GM19397 (cell line): ENCODE measurements around the gene FSTL3.
"Not testable (repeated sequence)": the region's sequence is repeated elsewhere in the genome, so short reads cannot be mapped to it uniquely, and the experiment has no call there.

Experiments used
- ATAC-seq: cut with Tn5 transposase; IDR thresholded peaks from one replicate; pipeline ENCODE4 v1.9.1; 2021; ENCODE audit warnings: mild to moderate bottlenecking, moderate library complexity; ENCODE audit not compliant: unreplicated experiment

FSTL3 gene

DNA sequence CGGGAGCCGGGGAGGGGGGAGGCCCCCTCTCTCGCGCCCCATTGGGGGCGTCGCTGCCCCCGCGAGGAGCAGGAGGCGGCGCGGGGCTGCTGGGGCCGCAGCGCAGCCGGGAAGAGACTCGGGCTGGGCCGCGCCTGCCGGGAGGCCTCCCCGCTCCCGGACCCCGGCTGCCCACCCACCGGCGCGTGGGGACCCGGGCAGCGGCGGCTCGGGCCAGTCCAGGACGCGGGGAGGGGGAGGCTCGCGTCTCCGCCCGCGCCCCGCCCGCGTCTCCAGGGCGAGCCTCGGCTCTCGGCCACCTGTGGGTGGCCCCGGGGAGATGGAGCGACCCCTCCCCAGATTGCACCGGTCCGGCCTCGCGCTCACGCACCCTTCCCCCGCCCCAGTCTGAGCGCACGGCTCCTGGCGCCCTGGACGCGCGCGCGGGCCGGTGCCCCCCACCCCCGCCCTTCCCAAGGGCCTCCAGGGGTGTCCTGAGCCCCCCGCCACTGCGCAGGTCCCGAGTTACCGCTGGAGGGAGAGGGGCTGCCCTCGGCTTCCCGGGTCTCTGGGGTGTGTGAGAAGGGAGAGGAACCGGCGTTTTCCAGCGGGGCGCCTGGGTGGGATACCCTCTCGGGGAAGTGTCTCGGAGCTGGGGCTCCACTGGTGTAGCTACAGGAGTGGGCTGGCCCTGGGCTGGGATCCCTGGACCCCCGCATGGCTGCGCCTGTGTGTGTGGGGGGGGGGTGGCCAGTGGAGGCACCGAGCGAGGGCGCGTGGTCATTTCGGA, 33.2 kb downstream of the FSTL3 start:
- ATAC-seq: no peak

DNA sequence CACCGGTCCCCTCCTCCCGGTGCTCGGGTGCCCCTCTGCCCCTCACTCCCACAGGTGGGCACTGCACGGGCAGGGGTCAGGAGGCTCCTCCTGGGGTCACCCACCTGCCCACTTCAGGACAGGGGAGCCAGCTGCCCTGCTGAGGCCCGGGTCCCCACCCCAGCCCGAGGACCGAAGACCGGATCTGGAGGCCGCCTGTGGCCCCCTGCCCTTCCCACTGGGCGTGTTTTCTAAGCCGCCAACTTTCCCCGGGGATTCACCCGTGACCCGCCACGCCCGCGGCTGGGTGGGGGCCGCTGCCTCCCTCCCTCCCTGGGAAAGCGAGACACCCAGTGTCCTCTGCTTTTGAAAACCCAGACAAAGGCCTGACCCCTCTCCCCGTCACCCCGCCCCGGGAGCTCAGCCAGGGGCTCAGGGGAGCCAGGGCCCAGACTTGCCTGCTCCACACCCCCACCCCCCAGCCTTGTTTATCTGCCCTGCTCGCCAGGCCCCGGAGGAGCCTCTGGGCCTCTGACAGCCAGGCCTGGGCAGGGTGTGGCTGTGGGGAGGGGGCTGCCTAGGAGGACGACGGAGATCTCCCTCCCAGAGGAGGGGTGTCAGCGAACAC, 33.9 kb downstream of the FSTL3 start:
- no peak for ATAC-seq

GRCh38 chr19:710767-711166, 34.6 kb downstream of the FSTL3 start:
- no peak for ATAC-seq

DNA sequence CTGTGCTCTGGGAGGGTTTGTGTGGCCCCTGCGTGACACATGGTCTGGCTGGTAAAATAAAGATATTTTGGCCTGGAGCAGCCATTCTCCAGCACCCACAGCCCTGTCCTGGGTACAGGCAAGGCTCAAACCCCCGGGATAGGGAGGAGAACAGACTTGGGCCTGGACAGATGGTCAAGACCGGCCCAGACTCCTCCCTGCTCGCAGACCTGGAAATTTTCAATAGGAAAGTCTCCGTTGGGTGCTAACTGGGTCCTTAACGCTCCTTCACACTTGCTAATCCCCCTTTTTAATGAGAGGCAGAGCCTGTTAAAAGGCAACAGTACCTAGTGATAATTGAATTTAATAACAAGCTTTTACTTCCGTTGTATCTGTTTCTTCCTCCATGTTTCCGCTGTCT, 35.1 kb downstream of the FSTL3 start:
- no peak for ATAC-seq

GRCh38 chr19:715347-715746, 39.2 kb downstream of the FSTL3 start:
- ATAC-seq: no peak

- no peak for ATAC-seq
Observed at GRCh38 chr19:718251-718951, 42.2 kb downstream of the FSTL3 start.

GRCh38 chr19:718991-719512, 42.9 kb downstream of the FSTL3 start:
- ATAC-seq: no peak

DNA sequence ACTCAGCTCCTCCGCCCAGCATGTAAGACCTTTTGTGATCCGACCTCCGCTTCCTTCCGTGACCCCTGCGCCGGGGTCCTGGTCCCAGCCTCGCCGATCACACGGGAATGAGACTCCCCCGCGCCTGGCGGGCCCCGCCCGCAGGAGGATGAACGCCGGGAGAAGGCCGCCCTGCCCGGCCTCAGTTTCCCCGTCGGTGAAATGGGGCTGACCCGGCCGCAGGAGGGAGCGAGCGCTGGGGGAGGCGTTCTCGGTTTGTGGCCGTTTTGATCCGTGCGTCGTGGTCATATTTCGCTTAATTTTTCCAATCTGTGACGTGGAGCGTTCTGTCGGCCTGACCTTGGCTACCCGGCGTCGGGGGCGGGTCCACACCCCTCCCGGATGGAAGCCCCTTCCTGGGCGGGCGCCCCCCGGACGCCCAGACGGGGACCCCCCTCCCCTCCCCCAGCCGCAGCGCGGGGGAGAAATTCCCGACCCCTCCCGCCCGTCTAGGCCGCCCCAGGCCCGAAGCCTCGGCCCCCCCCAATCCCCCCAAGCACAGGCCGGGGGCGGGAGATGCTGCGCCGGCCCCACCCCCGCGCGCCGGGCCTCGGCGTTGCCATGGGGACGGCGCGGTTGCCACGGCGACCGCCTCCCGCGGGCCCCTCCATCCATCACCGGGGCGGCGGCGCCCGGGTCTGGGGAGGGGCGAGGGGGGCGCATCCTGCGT, 43.6 kb downstream of the FSTL3 start:
- no peak for ATAC-seq

DNA sequence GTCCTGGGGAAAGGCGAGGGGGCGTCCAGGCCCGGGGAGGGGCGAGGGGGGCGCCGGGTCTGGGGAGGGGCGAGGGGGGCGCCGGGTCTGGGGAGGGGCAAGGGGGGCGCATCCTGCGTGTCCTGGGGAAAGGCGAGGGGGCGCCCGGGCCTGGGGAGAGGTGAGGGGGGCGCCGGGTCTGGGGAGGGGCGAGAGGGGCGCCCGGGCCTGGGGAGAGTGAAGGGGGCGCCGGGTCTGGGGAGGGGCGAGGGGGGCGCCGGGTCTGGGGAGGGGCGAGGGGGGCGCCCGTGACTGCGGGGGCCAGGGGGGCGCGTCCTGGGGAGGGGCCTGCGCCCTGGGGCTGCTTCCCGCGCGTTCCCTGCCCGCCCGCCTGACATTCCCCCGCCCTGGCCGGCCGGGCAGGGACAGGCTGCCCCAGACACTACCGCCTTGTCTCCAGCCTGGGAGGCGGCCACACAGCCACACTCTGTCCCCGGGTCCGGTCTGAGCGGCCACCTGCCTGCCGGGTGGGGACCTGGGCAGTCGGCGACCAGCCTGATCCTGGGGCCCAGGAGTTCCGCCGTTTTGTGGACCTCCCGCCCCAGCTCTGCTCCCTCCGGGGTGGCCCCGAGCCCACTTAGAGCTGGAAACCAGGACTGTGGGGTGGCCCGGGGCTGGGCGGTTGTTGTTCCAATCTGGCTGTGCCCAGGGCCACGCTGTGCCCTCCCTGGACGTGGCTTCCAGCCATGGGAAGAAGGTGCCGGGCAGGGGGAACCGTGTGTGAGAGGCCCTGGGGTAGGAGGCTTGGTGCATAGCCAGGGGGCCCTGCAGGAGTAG, 44.4 kb downstream of the FSTL3 start:
- no peak for ATAC-seq

DNA sequence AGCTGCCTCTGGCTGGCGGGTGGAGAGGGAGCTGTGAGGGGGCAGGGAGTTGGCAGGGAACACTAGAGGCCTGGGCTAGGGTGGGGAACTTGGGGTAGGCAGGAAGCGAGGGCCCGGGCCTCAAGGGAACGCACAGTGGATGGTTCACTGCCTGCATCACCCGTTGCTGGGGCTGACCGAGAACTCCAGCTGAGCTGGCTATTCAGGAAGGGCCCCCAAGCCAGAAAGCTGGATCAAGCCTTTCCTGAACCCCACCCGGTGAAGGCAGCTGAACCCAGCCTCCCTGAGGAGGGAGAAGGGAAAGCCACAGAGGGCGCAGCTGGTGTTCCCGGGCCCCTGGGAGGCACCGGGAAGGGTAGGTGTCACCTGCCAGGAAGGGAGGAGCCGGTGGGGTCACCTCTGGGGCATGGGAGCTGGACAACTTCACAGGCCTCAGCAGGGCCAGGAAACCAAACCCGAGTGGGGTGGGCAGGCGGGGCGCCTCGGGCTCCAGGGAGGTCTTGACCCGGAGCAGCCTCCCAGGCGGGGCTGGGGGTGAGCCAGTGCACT, 46.4 kb downstream of the FSTL3 start:
- ATAC-seq: no peak

GRCh38 chr19:723247-723646, 47.1 kb downstream of the FSTL3 start:
- ATAC-seq: no peak

DNA sequence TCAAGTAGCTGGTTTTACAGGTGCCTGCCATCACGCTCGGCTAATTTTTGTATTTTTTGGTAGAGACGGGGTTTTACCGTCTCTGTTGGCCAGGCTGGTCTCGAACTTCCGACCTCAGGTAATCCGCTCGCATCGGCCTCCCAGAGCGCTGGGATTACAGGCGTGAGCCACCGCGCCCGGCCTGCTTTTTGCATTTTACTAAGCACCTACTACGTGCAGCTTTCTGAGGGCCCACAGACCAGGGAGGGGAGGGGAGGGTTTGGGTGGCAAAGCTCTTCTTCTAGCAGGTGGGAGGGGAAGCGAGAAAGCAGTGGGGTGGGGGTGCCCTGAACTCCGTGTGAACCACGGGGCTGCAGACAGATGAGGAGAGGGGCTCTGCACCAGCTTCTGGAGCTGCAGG, 47.5 kb downstream of the FSTL3 start:
- no peak for ATAC-seq

- no peak for ATAC-seq
Observed at GRCh38 chr19:725461-726089, 49.4 kb downstream of the FSTL3 start.

DNA sequence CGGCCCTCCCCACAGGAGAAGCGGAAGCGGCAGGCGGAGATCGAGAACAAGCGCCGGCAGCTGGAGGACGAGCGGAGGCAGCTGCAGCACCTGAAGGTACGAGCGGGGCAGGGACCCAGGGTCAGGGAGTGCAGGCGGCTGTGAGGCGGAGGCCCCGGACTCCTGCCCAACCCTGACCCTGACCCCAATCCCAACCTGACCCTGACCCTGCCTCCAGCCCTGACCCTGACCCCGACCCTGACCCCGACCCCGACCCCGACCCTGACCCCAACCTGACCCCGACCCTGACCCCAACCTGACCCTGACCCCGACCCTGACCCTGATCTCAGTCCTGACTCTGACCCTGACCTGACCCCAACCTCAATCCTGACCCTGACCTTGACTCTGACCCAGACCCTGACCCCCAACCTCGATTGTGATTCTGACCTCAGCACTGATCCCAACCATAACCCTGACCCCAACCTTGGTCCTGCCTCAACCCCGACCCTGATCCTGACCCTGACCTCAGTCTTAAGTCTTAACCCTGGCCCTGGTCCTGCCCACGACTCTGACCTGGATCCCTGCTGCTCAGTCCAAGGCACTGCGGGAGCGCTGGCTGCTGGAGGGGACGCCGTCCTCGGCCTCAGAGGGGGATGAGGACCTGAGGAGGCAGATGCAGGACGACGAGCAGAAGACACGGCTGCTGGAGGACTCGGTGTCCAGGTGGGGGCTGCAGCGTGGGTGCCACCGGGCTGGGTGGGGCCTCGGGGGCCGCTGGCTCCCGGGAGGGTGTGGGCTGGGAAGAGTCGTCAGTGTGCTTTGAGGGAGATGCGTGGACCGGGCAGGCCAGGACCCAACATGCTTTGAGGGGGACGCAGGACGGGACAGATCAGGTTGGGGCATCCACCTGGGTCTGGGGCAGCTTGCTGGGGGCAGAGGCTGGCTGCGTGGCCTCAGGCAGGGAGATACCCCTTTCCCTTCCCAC, 51.1 kb downstream of the FSTL3 start:
- no peak for ATAC-seq

- ATAC-seq: no peak
Observed at GRCh38 chr19:728011-728410, 51.8 kb downstream of the FSTL3 start.

GRCh38 chr19:729564-729963, 53.4 kb downstream of the FSTL3 start:
- ATAC-seq: not testable (repeated sequence)

DNA sequence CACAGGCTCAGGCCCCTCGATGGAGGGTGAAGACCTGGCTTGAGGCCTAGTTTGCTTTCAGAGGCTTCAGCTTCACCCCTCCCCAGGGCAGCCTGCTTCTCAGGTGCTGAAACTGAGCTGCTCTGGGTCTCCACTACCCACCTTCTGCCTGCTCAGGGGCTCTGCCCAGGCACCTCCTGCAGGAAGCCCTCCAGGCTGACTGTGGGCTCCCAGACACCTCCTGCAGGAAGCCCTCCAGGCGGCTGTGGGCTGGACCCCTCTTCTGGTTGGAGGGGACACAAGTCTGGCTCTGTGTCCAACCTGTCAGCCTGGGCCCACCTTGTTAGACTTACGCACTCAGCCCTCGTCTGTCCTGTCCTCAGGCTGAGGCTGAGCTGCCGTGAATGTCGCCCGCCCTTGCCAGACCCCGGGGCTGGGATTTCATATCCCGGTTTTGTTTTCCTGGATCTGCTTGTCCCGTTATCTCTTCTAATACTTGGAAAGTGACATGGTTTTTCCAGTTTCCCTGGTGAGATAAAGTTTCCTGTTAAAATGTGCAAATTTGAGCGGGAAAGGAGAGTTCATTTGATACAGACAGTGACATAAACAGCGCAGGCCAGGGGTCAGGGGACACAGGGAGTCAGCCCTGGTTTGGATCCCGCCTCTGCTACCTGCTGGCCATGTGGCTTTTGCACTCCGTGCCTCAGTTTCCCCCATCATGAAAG, 53.9 kb downstream of the FSTL3 start:
- no peak for ATAC-seq

DNA sequence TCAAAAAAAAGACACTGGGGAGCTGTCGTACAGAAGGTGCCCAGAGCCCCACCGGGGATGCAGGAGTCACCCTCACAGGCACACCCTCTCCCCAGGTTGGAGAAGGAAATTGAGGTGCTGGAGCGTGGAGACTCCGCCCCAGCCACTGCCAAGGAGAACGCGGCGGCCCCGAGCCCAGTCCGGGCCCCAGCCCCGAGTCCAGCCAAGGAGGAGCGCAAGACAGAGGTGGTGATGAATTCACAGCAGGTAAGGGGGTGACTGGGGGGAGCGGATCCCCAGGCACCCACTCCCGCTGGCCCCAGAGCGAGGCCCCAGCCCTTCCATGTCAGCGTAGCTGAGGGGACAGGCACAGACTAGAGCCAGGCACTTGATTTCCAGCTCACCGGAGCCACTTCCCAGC, 54.8 kb downstream of the FSTL3 start:
- no peak for ATAC-seq
